Adrenal gland (tissue), 5 donors: ENCODE measurements around the gene NEU4.

Experiments
- POLR2A ChIP-seq, 2 donors: fragments of 450-650 bp; IDR thresholded peaks; one replicate each; pipeline ENCODE4 v1.6.1; 2017; ENCODE audit warnings: antibody characterized with exemption in 2 of 2, mild to moderate bottlenecking in 2 of 2, moderate library complexity in 1 of 2
- TF ChIP-seq, protein P1 (sequence below), 6 experiments: fragments of 450-650 bp in 4 of 6; fragments of 200-600 bp in 2 of 6; sonication (generic) in 1 of 6; IDR thresholded peaks; 1 replicate in 5 of 6; 2 replicates in 1 of 6; pipeline versions ENCODE4 v1.5.1 to v1.8.0; 2016 to 2021; ENCODE audit warnings: antibody characterized with exemption in 6 of 6, mild to moderate bottlenecking in 2 of 6, moderate library complexity in 1 of 6
- donor health status: DM: no; HTN: no; CAD: no.

DNA sequence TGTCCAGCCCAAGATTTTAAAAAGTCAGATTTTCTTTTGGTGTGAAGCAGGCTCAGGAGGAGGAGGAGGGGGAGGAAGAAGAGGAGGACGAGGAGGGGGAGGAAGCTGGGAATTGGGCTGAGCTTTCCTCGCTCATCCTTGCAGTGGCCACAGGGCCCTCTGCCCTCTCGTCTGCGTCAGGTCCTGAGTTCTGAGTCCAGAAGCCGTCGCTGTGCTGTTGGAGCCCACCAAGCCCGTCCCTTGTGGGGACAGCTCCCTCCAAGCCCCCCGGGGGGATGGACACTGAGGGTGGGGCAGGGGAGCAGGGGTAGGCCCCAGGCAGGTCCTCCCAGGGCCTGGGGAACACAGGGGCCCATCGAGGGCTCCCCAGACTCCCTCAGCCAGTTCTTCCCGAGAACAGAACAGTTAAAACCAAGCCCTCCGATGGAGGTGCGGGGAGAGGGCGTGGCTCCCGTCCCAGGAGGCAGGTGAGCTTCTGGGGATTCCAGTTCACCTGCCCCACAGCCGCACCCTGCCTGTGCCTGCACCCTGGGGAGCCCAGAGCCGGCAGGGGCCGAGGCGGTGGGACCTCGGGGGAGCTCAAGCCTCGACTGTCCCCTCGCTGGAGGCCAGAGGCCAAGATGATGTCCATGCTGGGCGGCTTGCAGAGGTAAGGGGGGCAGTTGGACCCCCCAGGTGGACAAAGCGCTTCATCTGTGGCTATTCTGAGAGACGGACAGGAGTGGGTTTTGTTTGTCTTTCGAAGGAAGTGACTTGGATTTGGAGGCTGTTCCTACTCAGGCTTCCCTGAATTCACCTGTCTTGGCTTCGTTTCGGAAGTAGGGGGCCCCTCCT lies 32.4 kb upstream of the NEU4 start, which contains the start of gene GAL3ST2:
- TF ChIP-seq, protein P1, sequence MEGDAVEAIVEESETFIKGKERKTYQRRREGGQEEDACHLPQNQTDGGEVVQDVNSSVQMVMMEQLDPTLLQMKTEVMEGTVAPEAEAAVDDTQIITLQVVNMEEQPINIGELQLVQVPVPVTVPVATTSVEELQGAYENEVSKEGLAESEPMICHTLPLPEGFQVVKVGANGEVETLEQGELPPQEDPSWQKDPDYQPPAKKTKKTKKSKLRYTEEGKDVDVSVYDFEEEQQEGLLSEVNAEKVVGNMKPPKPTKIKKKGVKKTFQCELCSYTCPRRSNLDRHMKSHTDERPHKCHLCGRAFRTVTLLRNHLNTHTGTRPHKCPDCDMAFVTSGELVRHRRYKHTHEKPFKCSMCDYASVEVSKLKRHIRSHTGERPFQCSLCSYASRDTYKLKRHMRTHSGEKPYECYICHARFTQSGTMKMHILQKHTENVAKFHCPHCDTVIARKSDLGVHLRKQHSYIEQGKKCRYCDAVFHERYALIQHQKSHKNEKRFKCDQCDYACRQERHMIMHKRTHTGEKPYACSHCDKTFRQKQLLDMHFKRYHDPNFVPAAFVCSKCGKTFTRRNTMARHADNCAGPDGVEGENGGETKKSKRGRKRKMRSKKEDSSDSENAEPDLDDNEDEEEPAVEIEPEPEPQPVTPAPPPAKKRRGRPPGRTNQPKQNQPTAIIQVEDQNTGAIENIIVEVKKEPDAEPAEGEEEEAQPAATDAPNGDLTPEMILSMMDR (IDR thresholded peaks at IDR 0.05), result no peak
- TF ChIP-seq POLR2A (IDR thresholded peaks at IDR 0.05), result no peak
